ENCODE data around the gene SLC6A1. TPM values are rescaled to one million over a fixed set of nuclear protein-coding genes. Genes with fewer than 3 reads are reported as not detected.

The SLC6A1 gene
- polyA plus RNA-seq, 2 of the 4 experiments (the other 2 are of a cell fraction): not detected

GRCh38 chr3:10980312-10980711 lies 12.2 kb upstream of the SLC6A1 start:
- 60% methylated on average over 7 of the region's 7 CpGs for WGBS (ENCODE audit: missing lambda C conversion rate)
- CTCF ChIA-PET: interaction anchor here (1.0 to 9.0 kb wide), 7 partner anchors 13 to 222 kb away, joined by 3 to 72 read pairs (median 31); partner anchors contain the start of gene SLC6A1
- no peak for ATAC-seq

GRCh38 chr3:10981031-10981430 lies 11.5 kb upstream of the SLC6A1 start:
- ATAC-seq (no peak), FAIRE-seq (no peak), DNase-seq (ENCODE audit: low read depth in 1 of 2, low spot score in 1 of 2) (no peak)
- H3K27ac ChIP-seq: no peak overlapping the region
- H3K4me1 ChIP-seq: peaks cover 4% of the 10 kb centered on the region; the same call in 2 of the 3 replicates
- no peak overlapping the region for H3K4me3 ChIP-seq
- WGBS (ENCODE audit: missing lambda C conversion rate): 3% methylated on average over 3 of the region's 3 CpGs
- ChIA-PET CTCF (interaction anchor here (1.0 to 9.0 kb wide), 9 partner anchors 12 to 223 kb away, joined by 3 to 72 read pairs (median 20); partner anchors contain the start of gene SLC6A1), POLR2A (no interaction called here)
- TF ChIP-seq CBX2 (IDR thresholded peaks at IDR 0.05; ENCODE audit: borderline replicate concordance, low read depth) (no peak), CBX8 (IDR thresholded peaks at IDR 0.05) (no peak), REST (IDR thresholded peaks at IDR 0.05) (no peak), HOXB13 (CRISPR knock-in tag; IDR thresholded peaks at IDR 0.05; ENCODE audit: low read depth) (no peak), ELK1 (IDR thresholded peaks at IDR 0.05; ENCODE audit: low read depth, low read length) (no peak), KDM1A (IDR thresholded peaks at IDR 0.05; ENCODE audit: low read depth) (no peak)
- H3K4me2 ChIP-seq: no peak overlapping the region
- peaks cover 4% of the 10 kb centered on the region; the same call in 1 of the 3 replicates for H3K9me3 ChIP-seq

More at GRCh38 chr3:10980312-10980711, 12.2 kb upstream of the SLC6A1 start:
- Histone ChIP-seq H3K4me3 (no peak overlapping the region), H3K9me3 (peaks cover 4% of the 10 kb centered on the region; the same call in 1 of the 3 replicates), H3K4me2 (no peak overlapping the region), H3K27ac (no peak overlapping the region), H3K4me1 (peaks cover 4% of the 10 kb centered on the region; the same call in 2 of the 3 replicates)
- POLR2A ChIA-PET: no interaction called here
- no peak for TF ChIP-seq KDM1A (IDR thresholded peaks at IDR 0.05; ENCODE audit: low read depth)
- no peak for TF ChIP-seq NPAS2 (CRISPR knock-in tag; IDR thresholded peaks at IDR 0.05; ENCODE audit: borderline replicate concordance)
- TF ChIP-seq ZSCAN20 (CRISPR knock-in tag; IDR thresholded peaks at IDR 0.05): no peak
- DNase-seq (ENCODE audit: low read depth in 1 of 2, low spot score in 1 of 2) (no peak), FAIRE-seq (no peak)

- H3K4me1 ChIP-seq: peaks cover 4% of the 10 kb centered on the region; the same call in 2 of the 3 replicates
- H3K4me3 ChIP-seq: no peak overlapping the region
- DNase-seq (ENCODE audit: low read depth in 1 of 2, low spot score in 1 of 2): no peak
- no peak overlapping the region for H3K4me2 ChIP-seq
- H3K27ac ChIP-seq: no peak overlapping the region
- peaks cover 4% of the 10 kb centered on the region; the same call in 1 of the 3 replicates for H3K9me3 ChIP-seq
- POLR2A ChIA-PET: no interaction called here
- no peak for FAIRE-seq
- WGBS (ENCODE audit: missing lambda C conversion rate): 16% methylated on average over 5 of the region's 5 CpGs
- no peak for ATAC-seq
- CTCF ChIA-PET: interaction anchor here (1.1 to 9.0 kb wide), 14 partner anchors 8 to 224 kb away, joined by 3 to 72 read pairs (median 12); partner anchors contain the start of gene SLC6A1
- TF ChIP-seq NR3C1 (IDR thresholded peaks at IDR 0.05) (no peak), RARB (CRISPR knock-in tag; IDR thresholded peaks at IDR 0.05) (no peak), HOXA7 (CRISPR knock-in tag; IDR thresholded peaks at IDR 0.05) (no peak), CHD2 (IDR thresholded peaks at IDR 0.05; ENCODE audit: low read length, partially characterized antibody) (no peak), CBX8 (IDR thresholded peaks at IDR 0.05) (no peak), HOXB5 (CRISPR knock-in tag; IDR thresholded peaks at IDR 0.05) (no peak), ZFP36 (IDR thresholded peaks at IDR 0.05; ENCODE audit: borderline replicate concordance, partially characterized antibody) (no peak), CEBPB (IDR thresholded peaks at IDR 0.05) (no peak), PHF8 (IDR thresholded peaks at IDR 0.05; ENCODE audit: borderline replicate concordance, low read depth) (no peak), CHD4 (IDR thresholded peaks at IDR 0.05; ENCODE audit: borderline replicate concordance) (no peak), KDM1A (IDR thresholded peaks at IDR 0.05; ENCODE audit: low read depth) (no peak), TP53 (CRISPR knock-in tag; IDR thresholded peaks at IDR 0.05) (no peak), ELK1 (IDR thresholded peaks at IDR 0.05; ENCODE audit: low read depth, low read length) (no peak), HOXB13 (CRISPR knock-in tag; IDR thresholded peaks at IDR 0.05; ENCODE audit: low read depth) (no peak)
Measured at GRCh38 chr3:10981961-10982360, 10.6 kb upstream of the SLC6A1 start.

Measured in A549 (cell line).